Nephron (organoid): ENCODE results near the gene UBE2K.
"Not testable (repeated sequence)": the region's sequence is repeated elsewhere in the genome, so short reads cannot be mapped to it uniquely, and the experiment has no call there.

Experiments used
- H3K27ac Mint-ChIP-seq, 3 experiments: 2 replicates each; pipeline ENCODE4 v1.8.0; 2020; ENCODE audit warnings: mixed read lengths in 3 of 3, mild to moderate bottlenecking in 2 of 3, moderate library complexity in 1 of 3
- H3K27me3 Mint-ChIP-seq: 2 replicates; pipeline ENCODE4 v1.8.0; 2021; ENCODE audit warnings: low read depth, mild to moderate bottlenecking, moderate library complexity, mixed read lengths
- H3K36me3 Mint-ChIP-seq: 2 replicates; pipeline ENCODE4 v1.8.0; 2020; ENCODE audit warnings: low read depth, mixed read lengths
- H3K4me1 Mint-ChIP-seq: 2 replicates; pipeline ENCODE4 v1.8.0; 2020; ENCODE audit warnings: mixed read lengths
- H3K4me3 Mint-ChIP-seq, 3 experiments: 2 replicates each; pipeline ENCODE4 v1.8.0; 2020; ENCODE audit warnings: mild to moderate bottlenecking in 3 of 3, mixed read lengths in 3 of 3, moderate library complexity in 2 of 3
- H3K9me3 Mint-ChIP-seq: 2 replicates; pipeline ENCODE4 v1.8.0; 2020; ENCODE audit warnings: mixed read lengths
- TF ChIP-seq, protein P1 (sequence below), 3 experiments: fragments of 200-600 bp; sonication (generic); IDR thresholded peaks; one replicate each; pipeline ENCODE4 v1.5.0; 2021; ENCODE audit warnings: antibody characterized with exemption in 3 of 3; ENCODE audit not compliant: unreplicated experiment in 3 of 3

The UBE2K gene

DNA sequence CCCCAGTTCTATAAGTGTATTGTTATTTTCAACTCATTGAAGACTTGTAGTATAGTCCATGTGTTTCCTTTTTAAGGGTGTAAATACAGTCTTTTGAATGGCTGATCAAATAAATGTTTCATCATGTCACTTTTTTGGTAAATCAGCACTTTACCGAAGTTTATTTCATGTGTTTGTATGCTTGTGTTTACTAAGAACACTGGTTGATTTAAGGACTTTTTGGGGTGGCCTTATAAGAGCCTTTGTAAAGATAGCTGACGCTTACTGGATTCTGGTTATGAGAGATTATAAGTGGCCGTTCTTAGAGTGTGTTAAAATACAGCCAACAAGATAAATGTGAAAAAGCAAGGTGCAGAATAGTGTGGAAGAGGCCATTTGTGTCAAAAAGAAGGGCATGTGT lies 2.6 kb downstream of the UBE2K start:
- Mint-ChIP-seq H3K4me1 (peaks cover 31% of the 10 kb centered on the region), H3K36me3 (peaks cover 17% of the 10 kb centered on the region), H3K4me3 (peak overlapping the region; percentile 96 to 98 (median 97)), H3K9me3 (no peaks in the 10 kb centered on the region), H3K27me3 (peaks cover 5% of the 10 kb centered on the region), H3K27ac (peak overlapping the region; percentile 25 to 99 (median 44))
- TF ChIP-seq, protein P1, sequence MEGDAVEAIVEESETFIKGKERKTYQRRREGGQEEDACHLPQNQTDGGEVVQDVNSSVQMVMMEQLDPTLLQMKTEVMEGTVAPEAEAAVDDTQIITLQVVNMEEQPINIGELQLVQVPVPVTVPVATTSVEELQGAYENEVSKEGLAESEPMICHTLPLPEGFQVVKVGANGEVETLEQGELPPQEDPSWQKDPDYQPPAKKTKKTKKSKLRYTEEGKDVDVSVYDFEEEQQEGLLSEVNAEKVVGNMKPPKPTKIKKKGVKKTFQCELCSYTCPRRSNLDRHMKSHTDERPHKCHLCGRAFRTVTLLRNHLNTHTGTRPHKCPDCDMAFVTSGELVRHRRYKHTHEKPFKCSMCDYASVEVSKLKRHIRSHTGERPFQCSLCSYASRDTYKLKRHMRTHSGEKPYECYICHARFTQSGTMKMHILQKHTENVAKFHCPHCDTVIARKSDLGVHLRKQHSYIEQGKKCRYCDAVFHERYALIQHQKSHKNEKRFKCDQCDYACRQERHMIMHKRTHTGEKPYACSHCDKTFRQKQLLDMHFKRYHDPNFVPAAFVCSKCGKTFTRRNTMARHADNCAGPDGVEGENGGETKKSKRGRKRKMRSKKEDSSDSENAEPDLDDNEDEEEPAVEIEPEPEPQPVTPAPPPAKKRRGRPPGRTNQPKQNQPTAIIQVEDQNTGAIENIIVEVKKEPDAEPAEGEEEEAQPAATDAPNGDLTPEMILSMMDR (IDR thresholded peaks at IDR 0.05; ENCODE audit: unreplicated experiment in 3 of 3), result no peak

DNA sequence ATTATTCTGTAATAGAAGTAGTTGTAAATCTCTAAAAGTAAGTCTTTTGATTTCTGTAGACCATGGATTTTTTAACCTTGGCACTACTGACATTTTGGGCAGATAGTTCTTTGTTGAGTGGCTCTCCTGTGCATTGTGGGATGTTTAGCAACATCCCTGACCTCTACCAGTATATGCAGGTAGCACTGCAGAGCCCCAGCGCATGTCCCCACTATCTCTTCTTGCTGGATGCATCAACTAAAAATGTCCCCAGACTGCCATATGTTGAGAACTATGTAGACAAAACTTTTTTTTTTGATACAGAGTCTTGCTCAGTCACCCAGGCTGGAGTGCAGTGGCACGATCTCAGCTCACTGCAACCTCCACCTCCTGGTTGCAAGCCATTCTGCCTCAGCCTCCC lies 4.8 kb downstream of the UBE2K start:
- H3K27me3 Mint-ChIP-seq, result no peaks in the 10 kb centered on the region
- no peak overlapping the region for H3K4me3 Mint-ChIP-seq
- peaks cover 25% of the 10 kb centered on the region for H3K4me1 Mint-ChIP-seq
- H3K9me3 Mint-ChIP-seq, result no peaks in the 10 kb centered on the region
- H3K36me3 Mint-ChIP-seq, result peaks cover 22% of the 10 kb centered on the region
- peak overlapping the region in 1 of 3 experiments; percentile 39 for H3K27ac Mint-ChIP-seq
- TF ChIP-seq, protein P1 (IDR thresholded peaks at IDR 0.05; ENCODE audit: unreplicated experiment in 3 of 3), result no peak

DNA sequence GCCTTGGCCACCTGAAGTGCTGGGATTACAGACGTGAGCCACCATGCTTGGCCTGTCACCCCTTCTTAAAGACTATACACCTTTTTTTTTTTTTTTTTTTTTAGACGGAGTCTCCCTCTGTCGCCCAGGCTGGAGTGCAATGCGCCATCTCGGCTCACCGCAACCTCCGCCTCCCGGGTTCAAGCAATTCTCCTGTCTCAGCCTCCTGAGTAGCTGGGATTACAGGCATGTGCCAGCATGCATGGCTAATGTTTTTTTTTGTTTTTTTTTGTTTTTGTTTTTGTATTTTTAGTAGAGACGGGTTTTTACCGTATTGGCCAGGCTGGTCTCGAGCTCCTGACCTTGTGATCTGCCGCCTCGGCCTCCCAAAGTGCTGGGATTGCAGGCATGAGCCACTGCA lies 6.9 kb downstream of the UBE2K start:
- Mint-ChIP-seq H3K4me1 (peaks cover 29% of the 10 kb centered on the region), H3K36me3 (peaks cover 22% of the 10 kb centered on the region)
- H3K9me3 Mint-ChIP-seq, H3K27me3 Mint-ChIP-seq, H3K27ac Mint-ChIP-seq, H3K4me3 Mint-ChIP-seq: not testable (repeated sequence)

DNA sequence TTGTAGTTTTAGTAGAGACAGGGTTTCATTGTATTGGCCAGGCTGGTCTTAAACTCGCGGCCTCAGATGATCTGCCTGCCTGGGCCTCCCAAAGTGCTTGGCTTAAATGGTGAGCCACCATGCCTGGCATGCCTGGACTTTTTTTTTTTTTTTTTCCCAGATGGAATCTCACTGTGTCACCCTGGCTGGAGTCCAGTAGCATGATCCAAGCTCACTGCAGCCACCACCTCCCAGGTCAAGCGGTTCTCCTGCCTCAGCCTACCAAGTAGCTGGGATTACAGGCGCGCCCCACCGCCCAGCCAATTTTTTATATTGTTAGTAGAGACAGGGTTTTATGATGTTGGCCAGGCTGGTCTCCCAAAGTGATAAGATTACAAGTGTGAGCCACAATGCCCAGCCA lies 8.4 kb downstream of the UBE2K start:
- H3K27ac Mint-ChIP-seq, result peak overlapping the region; percentile 13 to 45 (median 38)
- no peaks in the 10 kb centered on the region for H3K27me3 Mint-ChIP-seq
- peaks cover 17% of the 10 kb centered on the region for H3K4me1 Mint-ChIP-seq
- H3K9me3 Mint-ChIP-seq, result no peaks in the 10 kb centered on the region
- peaks cover 19% of the 10 kb centered on the region for H3K36me3 Mint-ChIP-seq
- TF ChIP-seq, protein P1 (IDR thresholded peaks at IDR 0.05; ENCODE audit: unreplicated experiment in 3 of 3), result no peak
- no peak overlapping the region for H3K4me3 Mint-ChIP-seq

DNA sequence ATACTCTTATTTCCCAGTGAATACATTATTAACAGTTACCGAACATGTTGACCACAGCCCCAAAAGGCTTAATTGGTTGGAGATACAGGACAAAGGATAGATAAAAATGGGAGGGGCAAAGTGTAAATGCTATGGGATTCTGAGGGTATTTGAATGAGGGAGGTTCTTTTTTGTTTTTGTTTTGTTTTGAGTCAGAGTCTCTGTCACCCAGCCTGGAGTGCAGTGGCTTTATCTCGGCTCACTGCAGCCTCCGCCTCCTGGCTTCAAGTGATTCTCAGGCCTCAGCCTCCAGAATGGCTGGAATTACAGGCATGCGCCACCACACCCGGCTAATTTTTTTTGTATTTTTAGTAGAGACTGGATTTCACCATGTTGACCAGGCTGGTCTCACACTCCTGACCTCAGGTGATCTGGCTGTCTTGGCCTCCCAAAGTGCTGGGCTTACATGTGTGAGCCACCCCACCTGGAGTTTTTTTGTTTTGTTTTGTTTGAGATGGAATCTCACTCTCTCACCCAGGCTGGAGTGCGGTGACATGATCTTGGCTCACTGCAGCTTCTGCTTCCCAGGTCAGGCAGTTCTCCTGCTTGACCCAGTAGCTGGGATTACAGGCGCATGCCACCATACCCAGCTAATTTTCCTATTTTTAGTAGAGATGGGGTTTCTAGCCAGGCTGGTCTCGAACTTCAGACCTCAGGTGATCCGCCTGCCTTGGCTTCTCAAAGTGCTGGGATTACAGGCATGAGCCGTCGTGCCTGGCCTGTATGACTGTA lies 9.0 kb downstream of the UBE2K start:
- Mint-ChIP-seq H3K27me3 (no peaks in the 10 kb centered on the region), H3K9me3 (no peaks in the 10 kb centered on the region), H3K27ac (peak overlapping the region; percentile 13 to 45 (median 38)), H3K36me3 (peaks cover 23% of the 10 kb centered on the region), H3K4me1 (peaks cover 17% of the 10 kb centered on the region), H3K4me3 (no peak overlapping the region)
- TF ChIP-seq, protein P1 (IDR thresholded peaks at IDR 0.05; ENCODE audit: unreplicated experiment in 3 of 3), result no peak

- H3K27ac Mint-ChIP-seq, result peak overlapping the region in 1 of 3 experiments; percentile 17
- TF ChIP-seq, protein P1 (IDR thresholded peaks at IDR 0.05; ENCODE audit: unreplicated experiment in 3 of 3), result no peak
- H3K9me3 Mint-ChIP-seq, result no peaks in the 10 kb centered on the region
- peaks cover 23% of the 10 kb centered on the region for H3K36me3 Mint-ChIP-seq
- H3K27me3 Mint-ChIP-seq, result no peaks in the 10 kb centered on the region
- no peak overlapping the region for H3K4me3 Mint-ChIP-seq
- H3K4me1 Mint-ChIP-seq, result peaks cover 17% of the 10 kb centered on the region
Measured at GRCh38 chr4:39710098-39710896, 12.4 kb downstream of the UBE2K start.
